Measurements from ENCODE around the gene MLPH.

MLPH gene

GRCh38 chr2:237450583-237450982 lies 36.5 kb upstream of the MLPH start:
- no peaks in the 10 kb centered on the region for H3K9me3 ChIP-seq (ENCODE audit: control insufficient read depth, insufficient read depth, low read length)
- no peaks in the 10 kb centered on the region for H3K36me3 ChIP-seq (ENCODE audit: insufficient read depth, low read length)
- no peak overlapping the region for H3K9ac ChIP-seq (ENCODE audit: low read depth, low read length)
- H3K4me1 ChIP-seq (ENCODE audit: insufficient read depth, low read length): peaks cover 10% of the 10 kb centered on the region; the same call in 1 of the 2 replicates

- H3K9me3 ChIP-seq (ENCODE audit: control insufficient read depth, insufficient read depth, low read length): no peaks in the 10 kb centered on the region
- H3K36me3 ChIP-seq (ENCODE audit: insufficient read depth, low read length): no peaks in the 10 kb centered on the region
- peaks cover 10% of the 10 kb centered on the region; the same call in 1 of the 2 replicates for H3K4me1 ChIP-seq (ENCODE audit: insufficient read depth, low read length)
- no peak overlapping the region for H3K9ac ChIP-seq (ENCODE audit: low read depth, low read length)
Measured at GRCh38 chr2:237451643-237452469, 35.2 kb upstream of the MLPH start.

GRCh38 chr2:237452861-237453260 lies 34.2 kb upstream of the MLPH start:
- Histone ChIP-seq H3K9ac (ENCODE audit: low read depth, low read length) (no peak overlapping the region), H3K4me1 (ENCODE audit: insufficient read depth, low read length) (peaks cover 10% of the 10 kb centered on the region; the same call in 1 of the 2 replicates), H3K9me3 (ENCODE audit: control insufficient read depth, insufficient read depth, low read length) (no peaks in the 10 kb centered on the region)

GRCh38 chr2:237453671-237454070 lies 33.4 kb upstream of the MLPH start:
- Histone ChIP-seq H3K9ac (ENCODE audit: low read depth, low read length) (no peak overlapping the region), H3K4me1 (ENCODE audit: insufficient read depth, low read length) (peaks cover 10% of the 10 kb centered on the region; the same call in 1 of the 2 replicates), H3K36me3 (ENCODE audit: insufficient read depth, low read length) (no peaks in the 10 kb centered on the region), H3K9me3 (ENCODE audit: control insufficient read depth, insufficient read depth, low read length) (no peaks in the 10 kb centered on the region)

More at GRCh38 chr2:237452861-237453260, 34.2 kb upstream of the MLPH start:
- no peaks in the 10 kb centered on the region for H3K36me3 ChIP-seq (ENCODE audit: insufficient read depth, low read length)

GRCh38 chr2:237455764-237456163 lies 31.3 kb upstream of the MLPH start:
- Histone ChIP-seq H3K4me1 (ENCODE audit: insufficient read depth, low read length) (peaks cover 17% of the 10 kb centered on the region; the same call in 1 of the 2 replicates), H3K36me3 (ENCODE audit: insufficient read depth, low read length) (no peaks in the 10 kb centered on the region), H3K9ac (ENCODE audit: low read depth, low read length) (no peak overlapping the region), H3K9me3 (ENCODE audit: control insufficient read depth, insufficient read depth, low read length) (no peaks in the 10 kb centered on the region; the same call in 1 of the 2 replicates)

GRCh38 chr2:237456200-237456843 lies 30.7 kb upstream of the MLPH start:
- Histone ChIP-seq H3K4me1 (ENCODE audit: insufficient read depth, low read length) (peaks cover 17% of the 10 kb centered on the region; the same call in 1 of the 2 replicates), H3K9ac (ENCODE audit: low read depth, low read length) (no peak overlapping the region)

GRCh38 chr2:237457388-237457941 lies 29.6 kb upstream of the MLPH start:
- Histone ChIP-seq H3K9ac (ENCODE audit: low read depth, low read length) (no peak overlapping the region), H3K36me3 (ENCODE audit: insufficient read depth, low read length) (no peaks in the 10 kb centered on the region), H3K9me3 (ENCODE audit: control insufficient read depth, insufficient read depth, low read length) (no peaks in the 10 kb centered on the region; the same call in 1 of the 2 replicates), H3K4me1 (ENCODE audit: insufficient read depth, low read length) (peaks cover 8% of the 10 kb centered on the region; the same call in 1 of the 2 replicates)

More at GRCh38 chr2:237456200-237456843, 30.7 kb upstream of the MLPH start:
- no peaks in the 10 kb centered on the region; the same call in 1 of the 2 replicates for H3K9me3 ChIP-seq (ENCODE audit: control insufficient read depth, insufficient read depth, low read length)
- no peaks in the 10 kb centered on the region for H3K36me3 ChIP-seq (ENCODE audit: insufficient read depth, low read length)

- peaks cover 7% of the 10 kb centered on the region; the same call in 1 of the 2 replicates for H3K4me1 ChIP-seq (ENCODE audit: insufficient read depth, low read length)
- H3K36me3 ChIP-seq (ENCODE audit: insufficient read depth, low read length): no peaks in the 10 kb centered on the region
- H3K9ac ChIP-seq (ENCODE audit: low read depth, low read length): no peak overlapping the region
- H3K9me3 ChIP-seq (ENCODE audit: control insufficient read depth, insufficient read depth, low read length): no peaks in the 10 kb centered on the region; the same call in 1 of the 2 replicates
Measured at GRCh38 chr2:237458519-237458918, 28.5 kb upstream of the MLPH start.

GRCh38 chr2:237459226-237459625 lies 27.8 kb upstream of the MLPH start:
- Histone ChIP-seq H3K36me3 (ENCODE audit: insufficient read depth, low read length) (no peaks in the 10 kb centered on the region), H3K9me3 (ENCODE audit: control insufficient read depth, insufficient read depth, low read length) (no peaks in the 10 kb centered on the region; the same call in 1 of the 2 replicates), H3K9ac (ENCODE audit: low read depth, low read length) (no peak overlapping the region), H3K4me1 (ENCODE audit: insufficient read depth, low read length) (peaks cover 7% of the 10 kb centered on the region; the same call in 1 of the 2 replicates)

GRCh38 chr2:237459741-237460174 lies 27.3 kb upstream of the MLPH start:
- no peak overlapping the region for H3K9ac ChIP-seq (ENCODE audit: low read depth, low read length)
- no peaks in the 10 kb centered on the region; the same call in 1 of the 2 replicates for H3K9me3 ChIP-seq (ENCODE audit: control insufficient read depth, insufficient read depth, low read length)
- peaks cover 7% of the 10 kb centered on the region; the same call in 1 of the 2 replicates for H3K4me1 ChIP-seq (ENCODE audit: insufficient read depth, low read length)
- H3K36me3 ChIP-seq (ENCODE audit: insufficient read depth, low read length): no peaks in the 10 kb centered on the region

GRCh38 chr2:237464757-237465391 lies 22.2 kb upstream of the MLPH start:
- H3K9me3 ChIP-seq (ENCODE audit: control insufficient read depth, insufficient read depth, low read length): no peaks in the 10 kb centered on the region
- no peaks in the 10 kb centered on the region for H3K36me3 ChIP-seq (ENCODE audit: insufficient read depth, low read length)
- H3K9ac ChIP-seq (ENCODE audit: low read depth, low read length): no peak overlapping the region
- 0 out of 2 replicates have a peak, but pooled peaks cover 2% of the 10 kb centered on the region for H3K4me1 ChIP-seq (ENCODE audit: insufficient read depth, low read length)

- H3K4me1 ChIP-seq (ENCODE audit: insufficient read depth, low read length): no peaks in the 10 kb centered on the region
- H3K9ac ChIP-seq (ENCODE audit: low read depth, low read length): no peak overlapping the region
- H3K9me3 ChIP-seq (ENCODE audit: control insufficient read depth, insufficient read depth, low read length): no peaks in the 10 kb centered on the region
- H3K36me3 ChIP-seq (ENCODE audit: insufficient read depth, low read length): no peaks in the 10 kb centered on the region
Measured at GRCh38 chr2:237465515-237466148, 21.4 kb upstream of the MLPH start.

- H3K36me3 ChIP-seq (ENCODE audit: insufficient read depth, low read length): no peaks in the 10 kb centered on the region
- H3K4me1 ChIP-seq (ENCODE audit: insufficient read depth, low read length): no peaks in the 10 kb centered on the region
- H3K9me3 ChIP-seq (ENCODE audit: control insufficient read depth, insufficient read depth, low read length): no peaks in the 10 kb centered on the region
- H3K9ac ChIP-seq (ENCODE audit: low read depth, low read length): no peak overlapping the region
Measured at GRCh38 chr2:237466211-237466610, 20.8 kb upstream of the MLPH start.

Measured in ES-I3 (cell line).